Mesenchymal stem cell (in vitro differentiated cells and primary cell): Measurements from ENCODE around the gene TRAF1.
A peak's percentile ranks its signal among the peaks of the same experiment; 100 is the strongest.

Experiments
- DNase-seq: peaks from one replicate; pipeline ENCODE4 v3.0.0-alpha.2; 2013
- H2AFZ ChIP-seq: one replicate; pipeline ENCODE4 v1.6.1; 2013; ENCODE audit warnings: low read depth, mild to moderate bottlenecking, control low read depth, inconsistent platforms, low read length, moderate library complexity
- H2AK5ac ChIP-seq: 2 replicates; pipeline ENCODE4 v1.6.1; 2013; ENCODE audit warnings: low read length, moderate library complexity, mild to moderate bottlenecking, inconsistent platforms; ENCODE audit not compliant: severe bottlenecking
- H2BK120ac ChIP-seq: one replicate; pipeline ENCODE4 v1.6.1; 2013; ENCODE audit warnings: low read depth, mild to moderate bottlenecking, inconsistent platforms, low read length, moderate library complexity
- H2BK12ac ChIP-seq, 2 experiments: one replicate each; pipeline ENCODE4 v1.6.1; 2013; ENCODE audit warnings: inconsistent platforms in 2 of 2, low read length in 2 of 2, mild to moderate bottlenecking in 2 of 2, moderate library complexity in 2 of 2, control low read depth in 1 of 2
- H2BK15ac ChIP-seq: one replicate; pipeline ENCODE4 v1.6.1; 2013; ENCODE audit warnings: mild to moderate bottlenecking, low read depth, inconsistent platforms; ENCODE audit not compliant: poor library complexity, severe bottlenecking
- H2BK5ac ChIP-seq: 2 replicates; pipeline ENCODE4 v1.6.1; 2013; ENCODE audit warnings: low read depth, mild to moderate bottlenecking, low read length, control low read depth, inconsistent platforms; ENCODE audit not compliant: poor library complexity, severe bottlenecking
- H3K14ac ChIP-seq, 2 experiments: one replicate each; pipeline ENCODE4 v1.6.1; 2013; ENCODE audit warnings: inconsistent platforms in 2 of 2, low read length in 2 of 2, control low read depth in 1 of 2, mild to moderate bottlenecking in 1 of 2, moderate library complexity in 1 of 2
- H3K18ac ChIP-seq, 2 experiments: one replicate each; pipeline ENCODE4 v1.6.1; 2013; ENCODE audit warnings: inconsistent platforms in 2 of 2, low read length in 2 of 2, control low read depth in 1 of 2, low read depth in 1 of 2, mild to moderate bottlenecking in 1 of 2
- H3K23ac ChIP-seq, 2 experiments: one replicate each; pipeline ENCODE4 v1.6.1; 2013; ENCODE audit warnings: inconsistent platforms in 2 of 2, low read length in 2 of 2, mild to moderate bottlenecking in 2 of 2, moderate library complexity in 2 of 2, control low read depth in 1 of 2
- H3K27ac ChIP-seq: 2 replicates; pipeline ENCODE4 v1.5.1; 2013; ENCODE audit warnings: mild to moderate bottlenecking, moderate library complexity, low read length, control low read depth, inconsistent platforms; ENCODE audit not compliant: poor library complexity, severe bottlenecking
- H3K27me3 ChIP-seq, 2 experiments: 2 replicates each; pipeline versions ENCODE4 v1.6.1 to v1.7.0; 2013; ENCODE audit warnings: low read length in 2 of 2, mild to moderate bottlenecking in 2 of 2, moderate library complexity in 2 of 2, control low read depth in 1 of 2, inconsistent platforms in 1 of 2; ENCODE audit not compliant: control insufficient read depth in 1 of 2, insufficient read depth in 1 of 2
- H3K36me3 ChIP-seq, 2 experiments: 2 replicates each; pipeline versions ENCODE4 v1.6.1 to v1.7.0; 2013; ENCODE audit warnings: low read length in 2 of 2, control low read depth in 1 of 2, inconsistent platforms in 1 of 2, low read depth in 1 of 2, mild to moderate bottlenecking in 1 of 2; ENCODE audit not compliant: insufficient read depth in 2 of 2, control insufficient read depth in 1 of 2
- H3K4ac ChIP-seq, 2 experiments: one replicate each; pipeline ENCODE4 v1.6.1; 2013; ENCODE audit warnings: inconsistent platforms in 2 of 2, low read length in 2 of 2, mild to moderate bottlenecking in 2 of 2, moderate library complexity in 2 of 2, control low read depth in 1 of 2, low read depth in 1 of 2
- H3K4me1 ChIP-seq: 2 replicates; pipeline ENCODE4 v1.6.1; 2013; ENCODE audit warnings: low read depth, low read length, control low read depth; ENCODE audit not compliant: control insufficient read depth, insufficient read depth
- H3K4me2 ChIP-seq: 2 replicates; pipeline ENCODE4 v1.6.1; 2013; ENCODE audit warnings: low read length, mild to moderate bottlenecking, inconsistent platforms; ENCODE audit not compliant: poor library complexity, severe bottlenecking
- H3K4me3 ChIP-seq, 2 experiments: 2 replicates each; pipeline versions ENCODE4 v1.5.1 to v1.7.0; 2013; ENCODE audit warnings: low read length in 2 of 2, mild to moderate bottlenecking in 2 of 2, control low read depth in 1 of 2, low read depth in 1 of 2; ENCODE audit not compliant: insufficient read depth in 1 of 2
- H3K79me1 ChIP-seq: replicated peaks from 2 replicates; pipeline ENCODE4 v1.6.1; 2013; ENCODE audit warnings: mild to moderate bottlenecking, control low read depth, low read length, inconsistent platforms; ENCODE audit not compliant: poor library complexity, severe bottlenecking
- H3K9ac ChIP-seq: 2 replicates; pipeline ENCODE4 v1.7.0; 2013; ENCODE audit warnings: mild to moderate bottlenecking, low read length, moderate library complexity
- H3K9me3 ChIP-seq: 2 replicates; pipeline ENCODE4 v1.7.0; 2013; ENCODE audit warnings: mild to moderate bottlenecking, low read length; ENCODE audit not compliant: control insufficient read depth
- H4K8ac ChIP-seq: one replicate; pipeline ENCODE4 v1.6.1; 2013; ENCODE audit warnings: inconsistent platforms, mild to moderate bottlenecking, low read length, moderate library complexity
- H4K91ac ChIP-seq: one replicate; pipeline ENCODE4 v1.6.1; 2013; ENCODE audit warnings: mild to moderate bottlenecking, low read length, inconsistent platforms
- WGBS: methylation state at CpG from one replicate; pipeline ENCODE4 v1.1.7; 2013; ENCODE audit warnings: mixed read lengths; 5-methylcytosine and 5-hydroxymethylcytosine counted together

Gene TRAF1

GRCh38 chr9:120891245-120891883, 35.2 kb downstream of the TRAF1 start:
- H2AK5ac ChIP-seq, result no peak overlapping the region
- H3K9ac ChIP-seq, result no peak overlapping the region
- H2BK12ac ChIP-seq, result peak overlapping the region in 1 of 2 experiments; percentile 18
- no peak overlapping the region for H3K4me3 ChIP-seq
- H3K36me3 ChIP-seq, result no peaks in the 10 kb centered on the region
- WGBS, result 76% methylated on average over 7 of the region's 10 CpGs
- H4K91ac ChIP-seq, result no peak overlapping the region
- H3K4me2 ChIP-seq, result no peak overlapping the region
- H3K9me3 ChIP-seq, result no peaks in the 10 kb centered on the region
- H2BK120ac ChIP-seq, result no peak overlapping the region
- H2AFZ ChIP-seq, result no peak overlapping the region
- H3K79me1 ChIP-seq, result no peaks in the 10 kb centered on the region
- H3K23ac ChIP-seq, result no peak overlapping the region
- H3K4me1 ChIP-seq, result peaks cover 12% of the 10 kb centered on the region
- no peak overlapping the region for H3K4ac ChIP-seq
- H3K18ac ChIP-seq, result no peak overlapping the region
- no peak overlapping the region for H4K8ac ChIP-seq
- DNase-seq, result peak; percentile 36
- no peak overlapping the region for H3K27ac ChIP-seq
- H3K27me3 ChIP-seq, result peaks cover 0 to 42% of the 10 kb centered on the region in 2 experiments
- H2BK5ac ChIP-seq, result no peak overlapping the region
- no peak overlapping the region for H2BK15ac ChIP-seq
- H3K14ac ChIP-seq, result no peak overlapping the region

GRCh38 chr9:120890320-120891244, 36.0 kb downstream of the TRAF1 start:
- no peak overlapping the region for H4K91ac ChIP-seq
- peaks cover 19% of the 10 kb centered on the region for H3K4me1 ChIP-seq
- peak overlapping the region; percentile 38 for H3K9ac ChIP-seq
- no peak overlapping the region for H3K4me3 ChIP-seq
- 86% methylated on average over 13 of the region's 14 CpGs for WGBS
- H2BK120ac ChIP-seq, result no peak overlapping the region
- H3K4ac ChIP-seq, result no peak overlapping the region
- H3K9me3 ChIP-seq, result no peaks in the 10 kb centered on the region
- no peak overlapping the region for H3K14ac ChIP-seq
- H3K27me3 ChIP-seq, result peaks cover 0 to 37% of the 10 kb centered on the region in 2 experiments
- peak; percentile 61 for DNase-seq
- H2BK5ac ChIP-seq, result no peak overlapping the region
- H3K18ac ChIP-seq, result no peak overlapping the region
- H3K36me3 ChIP-seq, result no peaks in the 10 kb centered on the region
- no peak overlapping the region for H4K8ac ChIP-seq
- peak overlapping the region; percentile 26 for H2AK5ac ChIP-seq
- H3K4me2 ChIP-seq, result no peak overlapping the region
- H2AFZ ChIP-seq, result no peak overlapping the region
- H3K27ac ChIP-seq, result no peak overlapping the region
- H2BK12ac ChIP-seq, result no peak overlapping the region
- H3K23ac ChIP-seq, result no peak overlapping the region
- H3K79me1 ChIP-seq, result no peaks in the 10 kb centered on the region
- no peak overlapping the region for H2BK15ac ChIP-seq

DNA sequence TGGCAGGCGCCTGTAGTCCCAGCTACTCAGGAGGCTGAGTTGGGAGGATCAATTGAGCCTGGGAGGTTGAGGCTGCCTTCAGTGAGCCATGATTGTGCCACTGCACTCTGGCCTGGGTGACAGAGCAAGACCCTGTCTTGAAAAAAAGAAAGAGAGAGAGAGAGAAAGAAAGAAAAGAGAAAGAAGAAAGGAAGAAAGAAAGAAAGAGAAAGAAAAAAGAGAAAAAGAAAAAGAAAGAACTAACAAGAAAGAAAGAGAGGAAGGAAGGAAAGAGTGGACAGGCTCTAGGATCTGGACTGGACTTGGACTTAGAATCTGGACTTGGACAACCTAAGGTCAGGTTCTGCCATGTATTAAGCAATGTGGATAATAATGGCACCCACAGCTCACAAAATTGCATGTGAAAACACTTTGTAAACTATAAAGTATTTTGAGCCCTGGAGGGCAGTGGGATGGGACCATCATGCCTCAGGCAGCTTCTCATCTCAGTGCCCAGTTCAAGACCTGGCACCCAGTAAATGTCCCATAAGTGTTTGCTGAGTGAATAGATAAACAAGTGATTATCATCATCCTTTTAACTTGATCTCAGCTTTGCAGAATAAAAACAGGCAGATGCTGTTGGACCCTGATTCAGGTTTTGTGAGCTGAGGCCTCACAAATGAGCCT, 36.9 kb downstream of the TRAF1 start:
- no peak overlapping the region for H3K4ac ChIP-seq
- no peak overlapping the region for H3K4me2 ChIP-seq
- DNase-seq, result no peak
- H4K8ac ChIP-seq, result no peak overlapping the region
- no peak overlapping the region for H3K14ac ChIP-seq
- no peaks in the 10 kb centered on the region for H3K9me3 ChIP-seq
- H3K79me1 ChIP-seq, result no peaks in the 10 kb centered on the region
- no peak overlapping the region for H4K91ac ChIP-seq
- 98% methylated on average over 1 of the region's 1 CpG for WGBS
- H3K18ac ChIP-seq, result no peak overlapping the region
- H3K4me1 ChIP-seq, result peaks cover 20% of the 10 kb centered on the region
- no peak overlapping the region for H2BK5ac ChIP-seq
- H3K23ac ChIP-seq, result no peak overlapping the region
- no peak overlapping the region for H2BK15ac ChIP-seq
- H3K36me3 ChIP-seq, result no peaks in the 10 kb centered on the region
- H2BK120ac ChIP-seq, result no peak overlapping the region
- H2AK5ac ChIP-seq, result no peak overlapping the region
- H3K27me3 ChIP-seq, result peaks cover 0 to 32% of the 10 kb centered on the region in 2 experiments
- no peak overlapping the region for H2AFZ ChIP-seq
- H3K27ac ChIP-seq, result no peak overlapping the region
- H3K4me3 ChIP-seq, result no peak overlapping the region
- H3K9ac ChIP-seq, result peak overlapping the region; percentile 38
- no peak overlapping the region for H2BK12ac ChIP-seq

DNA sequence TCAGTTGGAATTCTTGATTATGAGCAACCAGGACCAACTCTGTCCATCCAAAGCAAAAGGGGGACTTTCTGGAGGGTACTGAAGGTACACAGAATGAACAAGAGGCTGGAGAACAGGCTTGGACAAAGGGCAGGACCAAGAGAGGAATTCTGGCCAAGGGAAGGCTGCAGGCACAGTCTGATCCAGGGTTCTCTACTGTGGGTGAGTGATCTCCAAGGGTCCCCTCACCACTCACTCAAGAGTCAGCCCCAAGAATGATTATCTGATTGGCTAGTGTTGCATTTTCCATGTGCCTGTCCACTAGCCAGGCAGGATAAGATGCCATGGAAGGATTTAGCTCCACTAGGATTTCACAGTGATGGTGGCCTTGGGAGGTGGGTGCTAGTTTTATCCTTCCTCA, 38.0 kb downstream of the TRAF1 start:
- Histone ChIP-seq H2BK120ac (no peak overlapping the region), H3K4me2 (no peak overlapping the region), H3K9me3 (no peaks in the 10 kb centered on the region), H4K91ac (no peak overlapping the region), H3K79me1 (no peaks in the 10 kb centered on the region), H3K27ac (no peak overlapping the region), H2BK5ac (no peak overlapping the region), H3K18ac (no peak overlapping the region), H3K9ac (no peak overlapping the region), H3K36me3 (no peaks in the 10 kb centered on the region), H2AK5ac (no peak overlapping the region), H3K27me3 (peaks cover 0 to 28% of the 10 kb centered on the region in 2 experiments), H3K14ac (no peak overlapping the region), H3K23ac (no peak overlapping the region), H3K4ac (no peak overlapping the region), H2BK12ac (no peak overlapping the region), H3K4me3 (no peak overlapping the region), H3K4me1 (peaks cover 22% of the 10 kb centered on the region), H2BK15ac (no peak overlapping the region), H4K8ac (no peak overlapping the region), H2AFZ (no peak overlapping the region)
- no peak for DNase-seq
